Kidney (tissue), 14 donors: ENCODE data around the gene TMED7. TPM values are rescaled to one million over a fixed set of nuclear protein-coding genes. Genes with fewer than 3 reads are reported as not detected.

ENCODE experiments used
- DNase-seq, 5 donors: peaks; one replicate each; pipeline ENCODE4 v3.0.0-alpha.2; 2013 to 2020
- FAIRE-seq: peaks from 2 replicates; lab custom pipeline; 2012; peaks lifted over from hg19 to GRCh38; lab: Jason Lieb, UNC
- H3K27ac ChIP-seq, 2 donors: one replicate each; pipeline ENCODE4 v1.7.0; 2013; ENCODE audit warnings: low read depth in 2 of 2, low read length in 2 of 2, inconsistent platforms in 1 of 2
- H3K27me3 ChIP-seq: one replicate; pipeline ENCODE4 v1.7.1; 2013; ENCODE audit warnings: low read length, inconsistent platforms; ENCODE audit not compliant: control insufficient read depth, insufficient read depth
- H3K36me3 ChIP-seq, 3 donors: one replicate each; pipeline versions ENCODE4 v1.7.0 to v1.7.1; 2013; ENCODE audit warnings: low read length in 3 of 3, control low read depth in 1 of 3, inconsistent platforms in 1 of 3; ENCODE audit not compliant: insufficient read depth in 3 of 3, control insufficient read depth in 2 of 3
- H3K4me1 ChIP-seq, 3 donors: one replicate each; pipeline versions ENCODE4 v1.7.0 to v1.7.1; 2013; ENCODE audit warnings: low read length in 3 of 3, inconsistent platforms in 1 of 3, low read depth in 1 of 3; ENCODE audit not compliant: control insufficient read depth in 2 of 3, insufficient read depth in 2 of 3
- H3K4me3 ChIP-seq, 3 donors: one replicate each; pipeline versions ENCODE4 v1.7.0 to v1.8.1; 2013; ENCODE audit warnings: low read length in 3 of 3, control low read depth in 1 of 3, inconsistent platforms in 1 of 3
- H3K9ac ChIP-seq, 3 donors: one replicate each; pipeline versions ENCODE4 v1.7.0 to v1.7.1; 2013; ENCODE audit warnings: low read length in 3 of 3, control low read depth in 1 of 3, inconsistent platforms in 1 of 3
- H3K9me3 ChIP-seq, 3 donors: one replicate each; pipeline versions ENCODE4 v1.7.0 to v1.7.1; 2013; ENCODE audit warnings: low read length in 3 of 3, control low read depth in 1 of 3, inconsistent platforms in 1 of 3; ENCODE audit not compliant: control insufficient read depth in 2 of 3, insufficient read depth in 1 of 3
- CTCF ChIP-seq: IDR thresholded peaks from 3 replicates; pipeline ENCODE4 v1.5.1; 2012; ENCODE audit warnings: mild to moderate bottlenecking, moderate library complexity, borderline replicate concordance; ENCODE audit not compliant: insufficient read depth; ENCODE audit errors: extremely low read depth
- intact Hi-C: fragments of 100-400 bp; cut with DNase I; formaldehyde crosslinking; loops from one replicate; pipeline ENCODE4 v1.11.1; 2022
- polyA plus RNA-seq: library from polyadenylated mRNA; stranded (reverse); fragments of 350-450 nt; fragmentation: Illumina TruSeq; extraction: RNeasy Lipid Tissue Mini Kit (QIAGEN cat#74804); gene quantifications from one replicate; pipeline ENCODE4 v1.2.3, GENCODE V29; 2014; ENCODE audit warnings: low read depth, low replicate concordance; ENCODE audit not compliant: insufficient read depth
- total RNA-seq: library from RNA; stranded (reverse); fragmentation: NEBNext Ultra II Directional; extraction: Animal tissue kit (Norgen Biotek cat#: 25700); gene quantifications from one replicate; pipeline ENCODE4 v1.2.1, GENCODE V29; 2021
- donor health status: control.
- donor health status: control.
- donor health status: control.
- donor health status: control.
- donor health status: control.
- donor health status: DM: yes; HTN: yes; CAD: no.
- donor health status: Normal renal cell carcinoma (clear cell type).

TMED7 gene
- total and polyA plus RNA-seq, 2 donors from 2014 or later, result 24.4 to 115 TPM

- FAIRE-seq, result no peak
- DNase-seq, result no peak
Observed at GRCh38 chr5:115671939-115672338, 46.1 kb upstream of the TMED7 start.

DNA sequence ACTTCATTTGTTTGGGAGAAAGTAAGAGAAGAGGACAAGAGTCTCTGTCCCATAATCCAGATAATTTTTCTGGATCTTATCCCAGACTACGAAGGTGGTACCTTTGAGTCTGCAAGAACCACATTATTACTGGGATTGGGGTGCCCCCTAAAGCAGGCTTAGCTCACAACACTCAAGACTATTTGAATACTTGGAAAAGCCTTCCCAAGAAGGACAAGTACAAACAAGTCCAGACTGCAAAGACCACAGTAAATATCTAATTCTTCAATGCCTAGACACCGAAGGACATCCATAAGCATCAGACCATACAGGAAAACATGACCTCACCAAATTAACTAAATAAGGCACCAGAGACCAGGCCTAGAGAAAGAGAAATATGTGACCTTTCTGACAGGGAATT, 40.2 kb upstream of the TMED7 start:
- no peak for DNase-seq
- H3K9me3 ChIP-seq, result no peaks in the 10 kb centered on the region
- H3K27me3 ChIP-seq, result no peaks in the 10 kb centered on the region
- no peaks in the 10 kb centered on the region for H3K4me1 ChIP-seq
- intact Hi-C loops, result no loop called here
- no peak overlapping the region for H3K9ac ChIP-seq
- no peaks in the 10 kb centered on the region for H3K36me3 ChIP-seq
- no peak for TF ChIP-seq CTCF
- no peak overlapping the region for H3K27ac ChIP-seq
- no peak overlapping the region for H3K4me3 ChIP-seq
- FAIRE-seq, result no peak

More at GRCh38 chr5:115671939-115672338, 46.1 kb upstream of the TMED7 start:
- Histone ChIP-seq H3K9me3 (no peaks in the 10 kb centered on the region), H3K27ac (no peak overlapping the region), H3K36me3 (no peaks in the 10 kb centered on the region), H3K9ac (no peak overlapping the region), H3K27me3 (no peaks in the 10 kb centered on the region), H3K4me1 (no peaks in the 10 kb centered on the region), H3K4me3 (no peak overlapping the region)
- no peak for TF ChIP-seq CTCF
- intact Hi-C loops, result no loop called here

DNA sequence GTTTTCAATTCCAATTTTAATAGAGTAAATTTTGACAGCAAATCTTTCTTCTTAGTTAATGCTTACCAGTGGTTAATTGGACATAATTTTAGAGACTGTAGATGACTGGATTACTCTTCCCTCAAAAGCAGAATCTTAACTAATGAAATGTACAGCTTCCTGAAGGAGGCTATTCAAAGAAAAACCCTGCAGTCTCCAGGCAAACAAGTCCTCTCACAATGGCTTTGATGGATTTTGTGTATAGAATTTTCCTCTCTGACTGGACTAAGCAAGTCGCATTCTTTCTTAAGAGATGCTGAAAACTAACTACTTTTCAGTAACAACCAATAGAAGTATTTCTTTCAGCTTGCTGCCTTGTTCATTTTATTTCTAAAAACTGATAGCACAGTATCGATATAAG, 35.7 kb upstream of the TMED7 start:
- intact Hi-C loops, result no loop called here
- Histone ChIP-seq H3K36me3 (no peaks in the 10 kb centered on the region), H3K27me3 (no peaks in the 10 kb centered on the region), H3K9ac (no peak overlapping the region), H3K4me3 (no peak overlapping the region), H3K27ac (no peak overlapping the region), H3K9me3 (no peaks in the 10 kb centered on the region), H3K4me1 (no peaks in the 10 kb centered on the region)
- TF ChIP-seq CTCF, result no peak
- FAIRE-seq, result no peak
- DNase-seq, result no peak

- Histone ChIP-seq H3K9me3 (no peaks in the 10 kb centered on the region), H3K27me3 (no peaks in the 10 kb centered on the region), H3K9ac (no peak overlapping the region), H3K27ac (no peak overlapping the region), H3K36me3 (no peaks in the 10 kb centered on the region), H3K4me3 (no peak overlapping the region), H3K4me1 (no peaks in the 10 kb centered on the region)
- peak in 2 of 5 donors; percentile 31 to 69 for DNase-seq
- intact Hi-C loops, result no loop called here
- TF ChIP-seq CTCF, result no peak
- no peak for FAIRE-seq
Observed at GRCh38 chr5:115661101-115661500, 35.3 kb upstream of the TMED7 start.
